ENCODE results near the gene ZNF184. TPM values are rescaled to one million over a fixed set of nuclear protein-coding genes. Genes with fewer than 3 reads are reported as not detected.

Gene ZNF184
- total and polyA plus RNA-seq, 4 donors, result 1.4 to 11.9 (median 3.7) TPM

GRCh38 chr6:27478141-27478705 is 5.3 kb upstream of the ZNF184 start:
- Histone ChIP-seq H3K27ac (ENCODE audit: low read depth in 1 of 2, low read length in 1 of 2) (peak overlapping the region; percentile 96), H3K4me1 (ENCODE audit: control insufficient read depth in 5 of 5, insufficient read depth in 5 of 5, low read length in 5 of 5) (peaks cover 0 to 17% (median 7%) of the 10 kb centered on the region in 5 donors), H3K27me3 (ENCODE audit: control insufficient read depth in 3 of 3, insufficient read depth in 3 of 3, low read length in 2 of 3) (no peaks in the 10 kb centered on the region), H3K4me3 (peak overlapping the region; percentile 22), H3K9ac (ENCODE audit: insufficient read depth in 1 of 2, low read length in 2 of 2) (peak overlapping the region; percentile 94 to 99), H3K9me3 (ENCODE audit: control insufficient read depth in 4 of 4, insufficient read depth in 3 of 4, low read length in 3 of 4) (no peaks in the 10 kb centered on the region), H3K36me3 (ENCODE audit: control insufficient read depth in 4 of 4, insufficient read depth in 4 of 4, low read length in 4 of 4) (peaks cover 0 to 2% (median 0%) of the 10 kb centered on the region in 4 donors)
- ATAC-seq (ENCODE audit: insufficient read depth, low FRiP score) (peak; percentile 5), DNase-seq (peak in 1 of 3 donors; percentile 39)
- 11 to 20% methylated on average over 12 of the region's 12 CpGs for WGBS, 2 donors
- no peak for TF ChIP-seq CTCF (IDR thresholded peaks at IDR 0.05; ENCODE audit: control extremely low read depth, extremely low read depth)

GRCh38 chr6:27477318-27478013 is 4.6 kb upstream of the ZNF184 start:
- H3K27ac ChIP-seq (ENCODE audit: low read depth in 1 of 2, low read length in 1 of 2), result no peak overlapping the region
- no peak for DNase-seq
- ATAC-seq (ENCODE audit: insufficient read depth, low FRiP score), result no peak
- H3K4me1 ChIP-seq (ENCODE audit: control insufficient read depth in 5 of 5, insufficient read depth in 5 of 5, low read length in 5 of 5), result peaks cover 0 to 17% (median 7%) of the 10 kb centered on the region in 5 donors
- no peaks in the 10 kb centered on the region for H3K9me3 ChIP-seq (ENCODE audit: control insufficient read depth in 4 of 4, insufficient read depth in 3 of 4, low read length in 3 of 4)
- 54 to 65% methylated on average over 8 of the region's 8 CpGs for WGBS, 2 donors
- H3K36me3 ChIP-seq (ENCODE audit: control insufficient read depth in 4 of 4, insufficient read depth in 4 of 4, low read length in 4 of 4), result peaks cover 0 to 6% (median 0%) of the 10 kb centered on the region in 4 donors
- TF ChIP-seq CTCF (IDR thresholded peaks at IDR 0.05; ENCODE audit: control extremely low read depth, extremely low read depth), result no peak
- peak overlapping the region in 1 of 2 donors; percentile 99 for H3K9ac ChIP-seq (ENCODE audit: insufficient read depth in 1 of 2, low read length in 2 of 2)
- no peaks in the 10 kb centered on the region for H3K27me3 ChIP-seq (ENCODE audit: control insufficient read depth in 3 of 3, insufficient read depth in 3 of 3, low read length in 2 of 3)
- H3K4me3 ChIP-seq, result no peak overlapping the region

GRCh38 chr6:27476090-27476489 is 3.2 kb upstream of the ZNF184 start:
- WGBS, 2 donors, result 97 to 98% methylated on average over 1 of the region's 1 CpG
- Histone ChIP-seq H3K9ac (ENCODE audit: insufficient read depth in 1 of 2, low read length in 2 of 2) (no peak overlapping the region), H3K4me3 (no peak overlapping the region), H3K4me1 (ENCODE audit: control insufficient read depth in 5 of 5, insufficient read depth in 5 of 5, low read length in 5 of 5) (peaks cover 0 to 23% (median 7%) of the 10 kb centered on the region in 5 donors), H3K36me3 (ENCODE audit: control insufficient read depth in 4 of 4, insufficient read depth in 4 of 4, low read length in 4 of 4) (peaks cover 0 to 7% (median 0%) of the 10 kb centered on the region in 4 donors), H3K27ac (ENCODE audit: low read depth in 1 of 2, low read length in 1 of 2) (no peak overlapping the region), H3K9me3 (ENCODE audit: control insufficient read depth in 4 of 4, insufficient read depth in 3 of 4, low read length in 3 of 4) (no peaks in the 10 kb centered on the region), H3K27me3 (ENCODE audit: control insufficient read depth in 3 of 3, insufficient read depth in 3 of 3, low read length in 2 of 3) (no peaks in the 10 kb centered on the region)
- no peak for TF ChIP-seq CTCF (IDR thresholded peaks at IDR 0.05; ENCODE audit: control extremely low read depth, extremely low read depth)
- no peak for DNase-seq
- no peak for ATAC-seq (ENCODE audit: insufficient read depth, low FRiP score)
